OCI-LY1 (cell line): ENCODE data around the gene FAM234B.

Experiments used
- EZH2 ChIP-seq: fragments of 200-600 bp; sonication (generic), shearing (Covaris generic); IDR thresholded peaks from 2 replicates; pipeline ENCODE4 v1.8.0; 2017; ENCODE audit warnings: borderline replicate concordance, mixed run types, mild to moderate bottlenecking, antibody characterized with exemption, low read length, moderate library complexity, mixed read lengths
- TF ChIP-seq, protein P1 (sequence below): fragments of 200-600 bp; sonication (generic), shearing (Covaris generic); IDR thresholded peaks from 2 replicates; pipeline ENCODE4 v1.5.1; 2017; ENCODE audit warnings: mild to moderate bottlenecking, antibody characterized with exemption, low read length, moderate library complexity, mixed read lengths

DNA sequence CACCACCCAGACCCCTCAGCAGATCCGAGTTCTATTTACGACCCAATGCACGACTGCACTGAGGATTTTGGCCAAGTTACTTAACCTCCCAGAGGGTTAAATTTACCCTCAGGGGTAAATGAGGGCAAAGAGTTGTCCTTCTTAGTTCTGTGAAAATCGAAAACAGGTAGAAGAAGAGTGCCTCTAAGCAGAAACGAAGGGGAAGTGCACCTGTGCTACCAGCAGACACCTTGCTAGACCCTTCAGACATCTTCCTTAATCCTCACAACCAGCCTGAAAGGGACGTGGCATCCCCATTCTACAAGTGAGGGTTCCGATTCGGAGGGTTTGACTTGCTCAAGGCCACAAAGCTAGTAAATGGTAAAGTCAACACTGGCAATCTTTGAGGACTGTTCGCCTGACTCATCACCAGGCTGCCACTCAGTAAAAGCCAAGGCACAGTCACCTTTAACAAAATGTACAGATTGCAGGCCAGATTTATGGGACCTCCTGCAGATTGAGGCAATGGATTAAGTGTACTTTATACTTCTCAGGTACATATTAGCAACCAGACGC lies 57.7 kb downstream of the FAM234B start:
- no peak for TF ChIP-seq EZH2
- TF ChIP-seq, protein P1, sequence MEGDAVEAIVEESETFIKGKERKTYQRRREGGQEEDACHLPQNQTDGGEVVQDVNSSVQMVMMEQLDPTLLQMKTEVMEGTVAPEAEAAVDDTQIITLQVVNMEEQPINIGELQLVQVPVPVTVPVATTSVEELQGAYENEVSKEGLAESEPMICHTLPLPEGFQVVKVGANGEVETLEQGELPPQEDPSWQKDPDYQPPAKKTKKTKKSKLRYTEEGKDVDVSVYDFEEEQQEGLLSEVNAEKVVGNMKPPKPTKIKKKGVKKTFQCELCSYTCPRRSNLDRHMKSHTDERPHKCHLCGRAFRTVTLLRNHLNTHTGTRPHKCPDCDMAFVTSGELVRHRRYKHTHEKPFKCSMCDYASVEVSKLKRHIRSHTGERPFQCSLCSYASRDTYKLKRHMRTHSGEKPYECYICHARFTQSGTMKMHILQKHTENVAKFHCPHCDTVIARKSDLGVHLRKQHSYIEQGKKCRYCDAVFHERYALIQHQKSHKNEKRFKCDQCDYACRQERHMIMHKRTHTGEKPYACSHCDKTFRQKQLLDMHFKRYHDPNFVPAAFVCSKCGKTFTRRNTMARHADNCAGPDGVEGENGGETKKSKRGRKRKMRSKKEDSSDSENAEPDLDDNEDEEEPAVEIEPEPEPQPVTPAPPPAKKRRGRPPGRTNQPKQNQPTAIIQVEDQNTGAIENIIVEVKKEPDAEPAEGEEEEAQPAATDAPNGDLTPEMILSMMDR, result no peak
